HG03342 (cell line): Measurements from ENCODE around the gene TIMM17A.

Source experiments
- ATAC-seq: cut with Tn5 transposase; IDR thresholded peaks from one replicate; pipeline ENCODE4 v1.9.1; 2021; ENCODE audit warnings: mild to moderate bottlenecking, moderate library complexity; ENCODE audit not compliant: unreplicated experiment

Gene TIMM17A

DNA sequence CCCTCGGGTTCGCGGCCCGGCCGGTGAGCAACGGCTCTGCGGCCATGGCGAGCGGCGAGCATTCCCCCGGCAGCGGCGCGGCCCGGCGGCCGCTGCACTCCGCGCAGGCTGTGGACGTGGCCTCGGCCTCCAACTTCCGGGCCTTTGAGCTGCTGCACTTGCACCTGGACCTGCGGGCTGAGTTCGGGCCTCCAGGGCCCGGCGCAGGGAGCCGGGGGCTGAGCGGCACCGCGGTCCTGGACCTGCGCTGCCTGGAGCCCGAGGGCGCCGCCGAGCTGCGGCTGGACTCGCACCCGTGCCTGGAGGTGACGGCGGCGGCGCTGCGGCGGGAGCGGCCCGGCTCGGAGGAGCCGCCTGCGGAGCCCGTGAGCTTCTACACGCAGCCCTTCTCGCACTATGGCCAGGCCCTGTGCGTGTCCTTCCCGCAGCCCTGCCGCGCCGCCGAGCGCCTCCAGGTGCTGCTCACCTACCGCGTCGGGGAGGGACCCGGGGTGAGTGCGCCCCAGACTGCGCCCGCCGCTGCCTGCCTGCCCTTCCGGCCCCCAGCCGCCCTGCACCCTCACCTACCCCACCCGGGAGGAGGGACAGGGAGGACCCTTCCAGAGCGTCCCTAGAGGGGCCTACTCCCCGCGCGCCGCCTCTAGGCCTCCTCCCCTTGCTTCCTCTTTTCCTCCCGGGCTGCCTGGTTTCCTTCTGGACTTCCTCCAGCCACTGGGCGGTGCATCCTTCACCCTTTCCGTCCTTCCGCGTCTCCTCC is 27.5 kb downstream of the TIMM17A start, which contains the start of gene RNPEP:
Gene RNPEP (plus strand): TSS at position 26 of the 757 bp plus-strand sequence. CDS start 19 bp downstream, at position 45.
- peak; percentile 68 for ATAC-seq

DNA sequence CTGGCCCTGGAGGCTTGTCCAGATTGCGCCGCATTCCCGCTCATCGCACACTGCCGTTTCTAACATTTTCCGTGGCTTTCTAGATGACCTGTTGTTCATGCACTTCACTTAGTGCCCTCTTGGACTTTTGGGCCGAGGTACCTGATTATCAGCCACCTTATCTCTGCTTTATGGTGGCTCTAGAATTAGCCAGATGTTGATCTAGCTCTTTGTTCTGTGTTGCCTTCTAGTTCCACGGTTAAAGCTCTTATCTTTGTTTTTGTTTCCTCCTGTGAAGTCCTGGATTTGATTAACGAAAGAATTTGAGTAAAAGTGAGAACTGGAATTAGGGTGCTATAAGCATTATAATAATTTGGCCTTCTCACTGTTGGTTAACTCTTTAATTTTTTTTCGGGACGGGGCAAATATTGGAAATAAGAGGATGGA is 28.1 kb downstream of the TIMM17A start:
- peak; percentile 20 for ATAC-seq

DNA sequence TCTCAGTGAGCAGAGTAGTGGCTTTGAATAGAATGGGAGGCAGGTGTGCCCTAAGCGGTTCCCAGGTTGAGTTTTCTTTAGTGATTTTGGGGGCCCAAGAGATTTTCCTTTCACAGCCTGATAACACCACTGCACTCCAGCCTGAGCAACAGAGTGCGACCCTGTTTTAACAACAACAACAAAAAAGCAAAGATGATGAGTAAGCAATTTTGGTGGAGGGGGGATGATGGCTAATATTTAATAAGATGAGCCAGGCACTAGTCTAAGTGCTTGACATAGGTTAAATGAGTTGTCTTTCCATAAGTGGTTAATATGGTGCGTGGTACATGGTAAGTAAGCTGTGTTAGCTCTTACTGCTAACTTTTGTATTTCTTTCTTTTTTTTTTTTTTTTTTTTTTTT is 29.1 kb downstream of the TIMM17A start:
- no peak for ATAC-seq

DNA sequence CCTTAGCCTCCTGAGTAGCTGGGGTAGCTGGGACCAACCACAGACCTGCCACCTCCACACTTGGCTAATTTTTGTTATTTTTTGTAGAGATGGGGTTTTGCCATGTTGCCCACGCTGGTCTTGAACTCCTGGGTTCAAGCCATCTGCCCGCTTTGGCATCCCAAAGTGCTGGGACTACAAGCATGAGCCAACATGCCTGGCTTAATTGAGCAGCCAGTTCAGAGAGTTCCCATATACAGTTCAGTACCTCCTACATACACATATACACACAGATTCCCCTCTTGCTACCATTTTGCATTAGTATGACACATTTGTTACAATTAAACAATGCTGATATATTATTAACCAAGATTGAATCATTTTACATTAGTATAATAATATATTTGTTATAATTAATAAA is 30.1 kb downstream of the TIMM17A start:
- ATAC-seq = no peak

DNA sequence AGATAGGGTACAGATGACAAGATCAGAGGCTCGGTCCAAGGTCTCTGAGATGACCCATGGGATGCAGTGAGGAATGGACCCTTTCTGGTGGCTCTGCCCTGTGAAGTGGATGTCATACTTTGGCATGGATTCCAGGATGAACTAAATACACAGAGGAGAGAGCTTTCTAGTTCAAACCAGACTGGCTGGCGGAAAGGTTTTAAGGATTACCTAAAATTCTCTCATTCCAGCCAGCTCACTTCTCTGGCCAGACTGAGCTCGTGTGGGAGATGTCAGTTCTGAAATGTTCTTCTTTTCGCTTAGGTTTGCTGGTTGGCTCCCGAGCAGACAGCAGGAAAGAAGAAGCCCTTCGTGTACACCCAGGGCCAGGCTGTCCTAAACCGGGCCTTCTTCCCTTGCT is 33.3 kb downstream of the TIMM17A start:
- ATAC-seq = no peak

DNA sequence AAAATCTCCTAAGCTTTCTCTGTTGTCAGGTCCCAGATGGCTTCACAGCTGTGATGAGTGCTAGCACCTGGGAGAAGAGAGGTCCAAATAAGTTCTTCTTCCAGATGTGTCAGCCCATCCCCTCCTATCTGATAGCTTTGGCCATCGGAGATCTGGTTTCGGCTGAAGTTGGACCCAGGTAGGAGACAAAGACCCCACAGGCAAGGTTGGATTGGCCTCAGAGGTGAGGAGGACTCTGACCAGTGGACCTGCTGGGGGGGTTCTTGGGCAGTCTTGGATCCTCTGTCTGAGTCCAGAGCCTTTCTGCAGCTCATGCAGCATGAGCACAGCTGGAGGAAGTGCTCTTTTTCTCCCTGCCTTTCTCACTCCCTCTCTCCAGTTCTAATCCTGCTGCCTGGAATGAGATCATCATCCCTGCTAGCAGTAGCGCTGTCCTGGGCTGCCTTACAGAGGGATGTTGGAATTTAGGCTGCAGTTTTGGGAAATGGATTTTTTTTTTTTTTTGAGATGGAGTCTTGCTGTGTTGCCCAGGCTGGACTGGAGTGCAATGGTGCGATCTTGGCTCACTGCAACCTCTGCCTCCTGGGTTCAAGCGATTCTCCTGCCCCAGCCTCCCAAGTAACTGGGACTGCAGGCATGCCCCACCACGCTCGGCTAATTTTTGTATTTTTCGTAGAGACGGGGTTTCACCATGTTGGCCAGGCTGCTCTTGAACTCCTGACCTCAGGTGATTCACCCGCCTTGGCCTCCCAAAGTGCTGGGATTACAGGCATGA is 34.2 kb downstream of the TIMM17A start:
- ATAC-seq = no peak

DNA sequence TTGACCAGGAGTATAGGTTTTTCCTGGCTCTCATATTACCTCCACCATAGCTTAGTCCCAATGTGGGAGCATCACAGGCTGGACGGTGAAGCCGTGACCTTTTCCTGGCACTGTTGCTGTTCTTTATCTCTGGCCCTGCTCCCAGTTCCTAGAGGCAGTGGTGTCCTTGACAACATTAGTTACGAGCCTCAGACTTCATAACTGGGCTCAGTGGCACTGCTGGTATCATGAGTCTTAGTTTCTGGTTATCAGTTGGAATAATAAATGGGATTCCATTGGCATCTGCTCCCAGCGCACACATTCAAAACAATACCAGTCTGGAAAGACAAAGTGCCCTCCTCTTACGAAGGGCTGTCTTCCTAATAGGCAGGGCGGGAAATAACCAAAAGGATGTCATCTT is 35.1 kb downstream of the TIMM17A start:
- ATAC-seq = no peak

DNA sequence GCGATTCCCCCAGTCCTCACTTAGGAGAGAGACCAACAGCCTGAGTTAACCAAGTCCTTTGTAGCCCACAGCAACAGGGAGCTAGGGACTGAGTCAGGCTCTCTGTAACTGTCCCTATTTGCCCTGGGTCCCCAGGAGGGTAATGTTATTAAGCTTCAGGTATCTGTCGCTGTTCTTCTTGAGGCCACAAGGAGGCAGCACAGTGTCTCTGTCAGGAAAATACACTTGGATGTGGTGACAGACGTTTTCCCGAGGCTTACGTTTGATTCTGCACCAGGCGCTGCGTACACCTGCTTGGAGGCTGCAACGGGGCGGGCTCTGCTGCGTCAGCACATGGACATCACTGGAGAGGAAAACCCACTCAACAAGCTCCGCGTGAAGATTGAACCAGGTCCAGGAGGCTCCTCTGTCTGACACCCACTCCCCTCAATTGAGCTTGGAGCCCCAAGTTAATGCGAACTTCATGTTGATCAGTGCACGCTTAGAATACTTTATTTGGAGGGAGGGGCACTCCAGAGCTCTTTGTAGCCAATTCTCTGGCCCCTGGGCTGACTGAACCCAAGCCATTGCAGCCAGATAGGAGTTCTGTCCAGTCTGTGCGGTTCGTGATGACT is 44.4 kb downstream of the TIMM17A start:
- no peak for ATAC-seq

DNA sequence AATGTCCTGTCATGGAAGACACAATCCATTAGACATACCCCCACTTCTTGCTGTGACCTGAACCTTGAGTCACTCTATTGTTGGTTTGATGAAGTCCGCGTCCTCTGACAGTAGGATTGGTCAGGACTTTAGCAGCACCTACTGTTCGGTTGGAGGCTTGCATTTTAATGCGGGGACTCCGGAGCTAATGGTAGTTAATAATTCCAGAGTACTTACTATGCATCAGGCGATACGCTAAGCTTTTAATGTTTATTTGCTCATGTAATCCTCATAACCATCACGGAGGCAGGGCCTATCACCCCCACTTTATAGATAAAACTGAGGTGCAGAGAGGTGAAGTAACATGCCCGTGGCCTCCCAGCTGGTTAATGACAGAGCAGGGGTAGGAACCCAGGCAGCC is 47.2 kb downstream of the TIMM17A start:
- no peak for ATAC-seq

DNA sequence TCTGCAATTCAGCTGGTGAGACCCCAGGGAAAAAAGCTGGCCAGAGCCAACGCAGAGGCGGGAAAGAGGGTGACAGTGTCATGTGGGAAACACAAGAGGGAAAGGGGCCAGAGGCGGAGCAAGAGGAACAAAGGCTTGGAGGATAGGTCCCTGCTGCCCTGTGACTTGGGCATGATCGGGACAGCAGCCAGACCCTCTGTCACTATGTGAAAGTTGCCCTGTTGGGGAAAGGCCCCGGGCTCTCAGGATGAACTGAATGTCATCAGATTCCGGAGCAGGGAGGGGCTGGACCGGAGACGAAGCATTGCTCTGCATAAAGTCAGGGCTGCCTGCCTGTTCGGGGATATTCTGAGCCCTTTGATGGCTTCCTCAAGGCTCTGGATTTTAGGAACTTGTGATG is 49.4 kb downstream of the TIMM17A start:
- ATAC-seq = no peak

DNA sequence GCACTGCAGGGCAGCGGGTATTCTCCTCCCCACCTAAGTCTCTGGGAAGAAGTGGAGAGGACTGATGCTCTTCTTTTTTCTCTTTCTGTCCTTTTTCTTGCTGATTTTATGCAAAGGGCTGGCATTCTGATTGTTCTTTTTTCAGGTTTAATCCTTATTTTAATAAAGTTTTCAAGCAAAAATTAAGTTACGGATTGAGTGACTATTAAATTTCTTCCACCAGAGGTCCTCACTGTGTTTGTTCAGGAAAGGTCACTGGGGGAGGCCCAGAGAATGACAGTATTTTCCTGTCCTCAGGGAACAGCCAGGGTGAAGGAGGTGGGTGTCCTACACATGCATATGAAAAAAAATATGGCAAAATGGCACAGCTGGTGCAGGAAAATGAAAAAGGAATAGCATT is 50.7 kb downstream of the TIMM17A start:
- ATAC-seq = no peak

DNA sequence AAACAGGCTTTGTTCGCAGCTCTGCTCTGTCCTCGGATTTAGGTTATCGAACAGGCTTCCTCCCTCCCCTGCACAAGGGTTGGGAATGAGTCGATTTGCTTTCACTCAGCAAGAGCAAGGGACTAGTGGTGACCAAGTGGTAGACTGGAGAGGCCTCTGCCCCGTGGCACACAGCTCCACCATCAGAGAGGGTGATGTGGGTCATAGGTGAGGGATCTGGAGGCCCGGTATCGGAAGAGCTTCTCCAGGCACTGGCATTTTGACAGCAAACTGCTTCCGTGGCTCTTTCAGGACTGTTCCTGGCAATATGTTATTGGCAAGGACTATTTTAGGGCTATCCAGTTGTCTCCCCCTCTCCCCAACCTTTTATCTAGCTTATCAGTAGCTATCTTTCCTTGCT is 52.0 kb downstream of the TIMM17A start:
- no peak for ATAC-seq

DNA sequence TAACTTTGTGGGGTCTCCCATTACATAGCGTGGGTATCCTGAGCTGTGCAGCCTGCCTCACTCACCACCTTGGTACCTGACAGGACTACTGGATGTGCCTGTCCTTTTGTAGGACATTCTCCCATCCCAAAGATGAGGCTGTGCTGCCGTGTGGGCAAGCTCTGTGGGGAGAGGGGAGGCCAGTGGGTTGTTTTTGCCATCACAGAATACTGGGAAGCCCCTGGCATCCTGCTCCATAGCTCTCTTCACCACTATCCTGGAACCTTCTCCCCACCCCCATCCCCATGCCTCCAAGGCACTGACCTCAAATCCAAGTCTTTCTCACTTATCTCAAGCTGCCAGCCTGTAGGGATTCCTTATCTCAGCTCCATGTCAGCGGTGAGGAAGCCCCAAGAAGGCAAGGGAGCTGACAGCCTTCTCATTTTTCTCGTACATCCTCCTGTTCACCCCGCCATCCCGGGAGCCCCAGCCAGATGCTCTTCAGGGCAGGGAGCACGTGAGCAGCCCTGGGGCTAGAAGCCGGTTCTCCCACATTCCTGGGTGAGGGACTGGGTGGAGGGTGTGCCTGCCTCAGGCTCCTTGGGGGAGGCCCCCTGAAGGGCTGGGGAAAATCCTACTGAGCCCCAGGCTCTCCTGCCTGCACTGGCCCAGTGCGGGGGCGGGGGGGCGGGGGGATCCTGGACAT is 52.6 kb downstream of the TIMM17A start:
- no peak for ATAC-seq

DNA sequence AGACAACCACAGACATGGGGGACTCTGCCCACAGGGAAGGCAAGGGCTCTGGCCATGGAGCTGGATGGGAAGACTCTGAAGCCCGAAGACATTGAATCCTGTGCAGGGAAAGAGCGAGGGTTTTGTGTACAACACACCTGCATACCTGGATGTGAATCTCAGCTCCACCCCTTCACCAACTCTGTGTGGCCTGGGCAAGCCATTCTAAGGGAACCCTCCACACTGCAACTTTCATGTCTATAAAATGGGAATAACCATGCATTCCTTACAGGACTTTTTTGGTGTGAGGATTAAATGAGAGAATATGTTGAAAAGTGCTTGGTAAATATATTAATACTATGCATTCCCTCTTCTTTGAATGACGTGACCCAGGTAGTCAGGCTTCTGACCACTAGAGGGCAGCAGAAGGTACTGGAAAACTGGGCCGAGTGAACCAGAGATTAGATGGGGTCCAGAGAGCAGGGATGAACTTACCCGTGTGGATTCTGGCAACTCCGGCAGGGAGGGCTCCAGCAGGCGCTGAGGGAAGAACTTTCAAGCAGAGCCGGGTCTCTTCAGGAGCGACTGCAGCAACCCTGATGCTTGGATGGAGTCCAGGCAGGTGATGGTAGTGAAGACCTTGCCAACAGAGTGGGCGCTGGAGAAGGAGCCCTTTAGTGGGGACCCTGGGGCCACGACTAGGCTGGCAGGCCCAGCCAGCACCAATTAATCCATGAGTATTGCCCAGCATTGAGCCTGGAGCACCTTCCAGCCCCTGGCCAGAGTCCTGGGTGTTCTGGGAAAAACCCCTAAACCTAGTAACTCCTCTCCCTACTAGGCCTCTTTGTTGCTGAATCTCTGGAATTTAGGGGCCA is 54.2 kb downstream of the TIMM17A start:
- ATAC-seq = peak; percentile 68

DNA sequence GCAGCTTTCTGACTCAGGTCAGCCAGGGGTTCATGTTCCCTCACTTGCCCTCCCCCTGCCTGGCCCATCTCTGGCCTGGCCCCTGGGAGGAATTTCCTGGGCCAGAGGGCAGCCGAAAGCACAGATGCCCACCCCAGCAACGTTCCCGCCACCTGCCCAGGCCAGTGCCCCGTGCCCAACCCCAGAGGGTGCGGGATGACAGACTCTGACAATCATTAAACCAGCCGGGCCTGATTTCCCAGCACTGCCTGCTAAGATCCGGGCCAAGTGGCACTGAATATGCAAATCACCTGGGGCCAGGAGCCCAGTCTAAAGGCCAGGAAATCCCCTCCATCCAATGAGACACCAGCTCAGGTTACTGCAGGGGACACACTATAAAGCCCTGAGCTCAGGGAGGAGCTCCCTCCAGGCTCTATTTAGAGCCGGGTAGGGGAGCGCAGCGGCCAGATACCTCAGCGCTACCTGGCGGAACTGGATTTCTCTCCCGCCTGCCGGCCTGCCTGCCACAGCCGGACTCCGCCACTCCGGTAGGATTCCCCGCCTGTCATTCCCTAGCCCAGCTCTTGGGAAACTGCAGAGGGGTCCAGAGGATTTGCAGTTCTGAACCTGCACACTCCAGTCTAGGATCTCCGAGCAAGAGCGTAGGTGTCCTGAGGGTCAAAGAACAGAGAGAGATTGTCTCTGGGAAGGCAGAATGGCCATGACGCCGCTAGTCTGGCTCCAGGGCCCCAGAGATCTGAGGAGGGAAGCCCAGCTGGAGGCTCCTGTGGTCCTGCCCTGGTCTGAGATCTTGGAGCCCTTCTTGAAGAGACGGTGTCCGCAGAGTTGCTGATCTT is 55.1 kb downstream of the TIMM17A start, which contains the start of gene ELF3:
Gene ELF3 (plus strand): TSS at position 408 of the 836 bp plus-strand sequence. CDS start 550 bp downstream, outside the sequence.
- peak; percentile 73 for ATAC-seq

DNA sequence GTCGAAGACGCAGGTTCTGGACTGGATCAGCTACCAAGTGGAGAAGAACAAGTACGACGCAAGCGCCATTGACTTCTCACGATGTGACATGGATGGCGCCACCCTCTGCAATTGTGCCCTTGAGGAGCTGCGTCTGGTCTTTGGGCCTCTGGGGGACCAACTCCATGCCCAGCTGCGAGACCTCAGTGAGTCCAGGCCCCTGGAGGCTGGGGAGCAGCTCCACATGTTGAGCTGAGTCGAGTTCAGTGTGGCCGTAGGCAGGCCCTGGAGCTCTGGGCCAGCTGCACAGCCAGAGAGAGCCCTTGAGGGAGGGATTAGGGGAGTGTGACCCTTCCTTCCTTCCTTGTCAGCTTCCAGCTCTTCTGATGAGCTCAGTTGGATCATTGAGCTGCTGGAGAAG is 56.7 kb downstream of the TIMM17A start:
- ATAC-seq = no peak

DNA sequence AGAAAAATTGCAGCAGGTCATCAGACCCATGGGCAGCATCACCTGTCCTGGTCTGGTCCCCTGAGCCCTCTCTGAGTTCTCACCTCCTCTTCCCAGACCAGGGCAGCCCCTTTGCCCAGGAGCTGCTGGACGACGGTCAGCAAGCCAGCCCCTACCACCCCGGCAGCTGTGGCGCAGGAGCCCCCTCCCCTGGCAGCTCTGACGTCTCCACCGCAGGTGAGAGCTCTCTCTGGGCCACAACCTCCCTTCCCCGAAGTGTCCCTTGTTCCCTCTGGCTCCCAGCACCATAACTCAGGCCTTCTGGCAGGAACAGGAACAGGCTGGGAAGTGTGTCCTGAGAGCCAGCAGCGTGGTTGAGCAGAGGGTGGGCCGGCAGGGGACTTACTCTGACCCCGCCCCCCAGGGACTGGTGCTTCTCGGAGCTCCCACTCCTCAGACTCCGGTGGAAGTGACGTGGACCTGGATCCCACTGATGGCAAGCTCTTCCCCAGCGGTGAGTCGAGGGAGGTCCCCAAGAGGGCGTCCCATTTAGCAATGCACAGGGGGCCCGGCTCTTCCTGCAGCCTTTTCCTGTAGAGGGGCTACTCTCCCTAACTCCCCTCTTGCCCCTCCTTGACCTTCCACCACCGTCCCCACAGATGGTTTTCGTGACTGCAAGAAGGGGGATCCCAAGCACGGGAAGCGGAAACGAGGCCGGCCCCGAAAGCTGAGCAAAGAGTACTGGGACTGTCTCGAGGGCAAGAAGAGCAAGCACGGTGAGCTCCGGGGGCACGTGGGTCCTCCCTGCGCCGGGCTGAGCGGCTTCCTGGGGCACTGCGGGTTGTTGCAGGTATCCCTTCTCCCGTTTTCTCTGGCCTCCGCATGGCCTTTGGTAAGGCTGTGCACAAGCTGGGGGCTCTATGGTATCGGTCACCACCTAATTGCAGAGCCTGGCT is 57.5 kb downstream of the TIMM17A start:
- no peak for ATAC-seq

DNA sequence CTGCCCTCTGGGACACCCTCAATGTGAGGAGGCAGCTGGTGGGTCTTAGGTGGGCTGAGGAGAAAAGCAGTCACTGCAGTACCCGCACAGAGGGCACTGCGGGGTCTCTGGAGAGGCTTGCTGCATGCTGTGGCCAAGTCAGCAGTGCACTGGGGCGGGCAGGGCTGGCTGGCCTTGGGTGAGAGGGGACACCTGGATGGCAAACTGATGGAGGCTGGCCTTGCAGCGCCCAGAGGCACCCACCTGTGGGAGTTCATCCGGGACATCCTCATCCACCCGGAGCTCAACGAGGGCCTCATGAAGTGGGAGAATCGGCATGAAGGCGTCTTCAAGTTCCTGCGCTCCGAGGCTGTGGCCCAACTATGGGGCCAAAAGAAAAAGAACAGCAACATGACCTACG is 58.3 kb downstream of the TIMM17A start:
- no peak for ATAC-seq
